Fibroblast of the aortic adventitia (primary cell): ENCODE data around the gene LRRC58. TPM values are rescaled to one million over a fixed set of nuclear protein-coding genes. Genes with fewer than 3 reads are reported as not detected.

Experiments
- DNase-seq: peaks from one replicate; pipeline ENCODE4 v3.0.0-alpha.2; 2010; ENCODE audit warnings: low read depth
- H3K4me3 ChIP-seq: 2 replicates; pipeline ENCODE4 v1.5.1; 2011; ENCODE audit warnings: low read depth, mild to moderate bottlenecking, control low read depth, low read length, moderate library complexity
- total RNA-seq: library from RNA; depleted of rRNA; stranded (reverse); fragments of >200 nt; gene quantifications from 2 replicates; pipeline ENCODE4 v1.2.3, GENCODE V29; 2012; ENCODE audit warnings: low replicate concordance
- TF ChIP-seq, protein P1 (sequence below): IDR thresholded peaks from 2 replicates; pipeline ENCODE4 v1.5.1; 2011; ENCODE audit warnings: mild to moderate bottlenecking, low read length, control low read depth, inconsistent platforms; ENCODE audit not compliant: insufficient read depth

Gene LRRC58
- total RNA-seq, 1 donor: 56.1 TPM

DNA sequence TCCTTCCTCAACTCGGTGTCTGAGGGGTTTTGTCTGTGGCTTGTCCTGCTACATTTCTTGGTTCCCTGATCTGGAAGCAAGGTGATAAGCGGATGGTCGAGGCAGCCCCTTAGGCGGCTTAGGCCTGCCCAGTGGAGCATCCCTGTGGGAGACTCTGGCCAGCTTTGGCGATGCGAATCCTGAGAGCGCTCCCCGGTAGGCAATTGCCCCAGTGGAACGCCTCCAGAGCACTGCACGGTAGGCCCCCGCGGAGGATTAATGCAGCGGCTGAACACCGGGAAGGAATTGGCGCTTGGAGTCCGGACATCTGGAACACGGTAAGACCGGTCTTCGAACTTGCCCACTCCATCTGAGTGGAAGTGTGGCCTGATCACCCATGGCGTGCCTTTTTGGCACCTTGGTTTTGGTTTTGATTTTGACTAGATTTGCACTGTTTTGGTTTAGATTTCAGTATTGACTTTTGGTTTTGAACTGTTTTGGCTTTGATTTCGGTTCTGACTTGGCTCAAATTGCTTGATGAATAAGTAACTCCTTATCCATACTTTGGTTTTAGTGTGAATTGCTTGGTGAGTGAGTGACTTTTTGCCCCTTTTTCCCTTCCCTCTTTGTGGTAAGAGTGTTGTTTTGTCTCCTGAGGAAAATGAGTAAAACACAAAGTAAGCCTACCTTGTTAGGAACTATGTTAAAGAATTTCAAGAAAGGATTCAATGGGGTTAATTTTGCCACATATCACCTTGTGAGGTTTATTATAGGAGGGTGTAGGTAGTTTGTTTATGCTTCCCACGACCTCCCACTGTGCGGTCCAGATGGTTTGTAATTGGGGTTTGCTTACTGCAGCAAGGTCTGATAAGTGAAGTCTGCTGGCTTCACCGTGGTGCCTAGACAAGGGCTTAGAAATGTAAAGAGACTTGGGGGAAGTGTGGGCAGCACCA is 37.0 kb downstream of the LRRC58 start:
- TF ChIP-seq, protein P1, sequence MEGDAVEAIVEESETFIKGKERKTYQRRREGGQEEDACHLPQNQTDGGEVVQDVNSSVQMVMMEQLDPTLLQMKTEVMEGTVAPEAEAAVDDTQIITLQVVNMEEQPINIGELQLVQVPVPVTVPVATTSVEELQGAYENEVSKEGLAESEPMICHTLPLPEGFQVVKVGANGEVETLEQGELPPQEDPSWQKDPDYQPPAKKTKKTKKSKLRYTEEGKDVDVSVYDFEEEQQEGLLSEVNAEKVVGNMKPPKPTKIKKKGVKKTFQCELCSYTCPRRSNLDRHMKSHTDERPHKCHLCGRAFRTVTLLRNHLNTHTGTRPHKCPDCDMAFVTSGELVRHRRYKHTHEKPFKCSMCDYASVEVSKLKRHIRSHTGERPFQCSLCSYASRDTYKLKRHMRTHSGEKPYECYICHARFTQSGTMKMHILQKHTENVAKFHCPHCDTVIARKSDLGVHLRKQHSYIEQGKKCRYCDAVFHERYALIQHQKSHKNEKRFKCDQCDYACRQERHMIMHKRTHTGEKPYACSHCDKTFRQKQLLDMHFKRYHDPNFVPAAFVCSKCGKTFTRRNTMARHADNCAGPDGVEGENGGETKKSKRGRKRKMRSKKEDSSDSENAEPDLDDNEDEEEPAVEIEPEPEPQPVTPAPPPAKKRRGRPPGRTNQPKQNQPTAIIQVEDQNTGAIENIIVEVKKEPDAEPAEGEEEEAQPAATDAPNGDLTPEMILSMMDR: no peak
- no peak for DNase-seq
- H3K4me3 ChIP-seq: no peak overlapping the region

DNA sequence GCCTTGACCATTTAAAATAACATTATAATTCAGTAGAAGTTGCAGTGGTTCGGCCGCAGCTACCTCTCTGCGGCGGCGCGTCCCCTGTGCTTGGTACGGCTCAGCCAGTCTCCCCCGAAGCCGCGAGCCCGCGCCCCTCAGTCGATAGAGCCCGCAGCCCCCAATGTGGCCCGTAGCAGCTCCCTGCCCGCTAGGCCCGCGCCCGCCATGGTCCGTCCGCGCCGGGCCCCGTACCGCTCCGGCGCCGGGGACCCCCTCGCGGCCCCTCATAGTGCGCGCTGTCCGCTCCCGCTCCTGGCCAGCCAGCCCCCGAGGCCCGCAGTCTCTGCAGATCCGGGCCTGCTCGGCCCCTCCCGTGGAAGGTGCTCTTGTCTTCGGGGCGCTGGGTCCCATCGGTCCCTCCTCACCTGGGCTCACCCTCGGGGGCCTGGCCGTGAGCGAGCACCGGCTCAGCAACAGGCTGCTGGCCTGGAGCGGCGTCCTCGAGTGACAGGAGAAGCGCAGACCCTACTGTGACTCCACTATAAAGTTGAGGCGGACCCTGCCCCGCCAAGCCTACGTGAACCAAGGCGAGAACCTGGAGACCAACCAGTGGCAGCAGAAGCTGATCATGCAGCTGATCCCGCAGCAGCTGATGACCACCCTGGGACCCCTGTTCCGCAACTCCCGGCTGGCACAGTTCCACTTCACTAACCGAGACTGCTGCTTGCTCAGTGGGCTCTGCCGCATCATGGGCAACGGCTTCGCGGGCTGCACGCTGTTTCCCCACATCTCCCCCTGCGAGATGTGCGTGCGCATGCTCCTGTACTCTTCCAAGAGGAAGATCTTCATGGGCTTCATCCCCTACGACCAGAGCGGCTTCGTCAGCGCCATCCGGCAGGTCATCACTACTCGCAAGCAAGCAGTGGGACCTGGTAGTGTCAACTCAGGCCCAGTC is 42.4 kb downstream of the LRRC58 start:
- no peak for DNase-seq
- TF ChIP-seq, protein P1: no peak
- no peak overlapping the region for H3K4me3 ChIP-seq

DNA sequence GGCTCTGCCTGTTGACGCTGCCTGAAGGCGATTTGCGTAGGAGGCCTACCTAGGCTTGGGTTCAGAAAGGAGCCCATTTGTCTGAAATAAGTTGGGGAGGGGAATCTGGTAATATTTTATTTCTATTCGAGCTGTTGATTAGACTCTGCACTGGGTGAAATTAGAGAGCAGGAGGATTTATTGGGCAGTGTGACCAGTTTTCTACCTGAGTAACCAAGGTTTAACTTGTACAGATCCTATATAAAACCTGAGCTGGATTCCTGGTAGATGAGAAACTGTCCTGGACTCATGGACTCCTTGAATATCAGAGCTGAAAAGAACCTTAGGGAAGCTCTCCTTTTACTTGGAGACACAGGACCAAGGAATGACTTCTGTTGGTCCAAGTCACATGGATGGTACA is 44.5 kb downstream of the LRRC58 start:
- TF ChIP-seq, protein P1: no peak

DNA sequence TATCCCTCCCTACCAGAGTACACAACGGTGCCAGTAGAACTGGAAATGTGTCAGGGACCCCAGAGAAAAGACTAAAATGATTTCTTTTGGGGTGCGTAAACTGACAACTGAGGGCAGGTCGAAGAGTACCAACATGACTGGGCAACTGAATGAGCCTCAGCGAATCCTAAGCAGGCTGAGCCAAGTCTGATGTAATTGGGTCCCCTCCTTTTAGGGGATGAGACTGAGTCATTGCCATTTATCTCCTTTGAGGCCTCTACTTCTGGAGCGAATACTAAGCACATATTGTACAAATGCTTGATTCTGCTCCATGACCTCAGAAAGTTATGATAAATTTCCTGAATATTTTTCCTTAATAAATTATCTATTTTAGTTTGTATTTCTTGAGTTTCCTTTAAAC is 46.8 kb downstream of the LRRC58 start:
- no peak overlapping the region for H3K4me3 ChIP-seq
- TF ChIP-seq, protein P1: no peak
- DNase-seq: peak; percentile 70

More for the DNA sequence above, 44.5 kb downstream of the LRRC58 start:
- DNase-seq: no peak
- no peak overlapping the region for H3K4me3 ChIP-seq

DNA sequence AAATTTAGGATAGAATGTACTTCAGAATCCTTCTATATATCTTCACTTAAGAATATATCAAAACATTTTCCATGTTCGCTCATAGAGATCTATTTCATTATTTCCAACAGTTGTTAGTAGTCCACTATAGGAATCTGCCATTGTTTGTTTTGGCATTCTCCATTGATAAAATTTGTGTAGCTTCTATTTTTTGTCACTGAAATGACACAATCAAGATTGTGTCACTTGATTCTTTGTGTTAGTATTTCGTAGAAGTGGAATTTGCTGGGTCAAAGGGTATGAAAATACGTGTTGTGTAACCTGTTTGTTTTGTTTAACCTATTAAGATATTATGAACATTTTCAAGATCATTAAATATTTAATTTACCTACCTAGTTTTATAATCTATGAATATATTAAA is 48.2 kb downstream of the LRRC58 start:
- H3K4me3 ChIP-seq: no peak overlapping the region
- TF ChIP-seq, protein P1: no peak
- no peak for DNase-seq

DNA sequence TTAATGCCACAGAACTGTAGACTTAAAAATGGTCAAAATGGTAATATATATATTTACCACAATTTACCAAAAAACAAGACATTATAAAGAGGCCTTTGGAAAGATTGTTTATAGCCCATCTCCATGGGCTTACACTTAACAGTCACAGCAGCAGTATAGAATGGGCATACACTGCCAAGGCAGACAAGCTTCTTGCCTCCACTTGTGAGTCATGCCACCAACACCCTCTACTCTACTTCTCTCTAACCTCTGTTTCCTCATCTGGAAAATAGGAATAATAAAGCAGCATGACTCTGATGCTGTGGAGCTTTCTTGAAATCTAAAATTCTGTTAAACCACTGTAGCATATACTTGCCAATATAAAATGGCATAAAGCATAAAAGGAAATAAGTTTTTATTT is 49.8 kb downstream of the LRRC58 start:
- DNase-seq: no peak
- no peak overlapping the region for H3K4me3 ChIP-seq
- TF ChIP-seq, protein P1: no peak
